GM19438 (cell line): ENCODE results near the gene MDP1.
A peak's percentile ranks its signal among the peaks of the same experiment; 100 is the strongest.
"Not testable (repeated sequence)": the region's sequence is repeated elsewhere in the genome, so short reads cannot be mapped to it uniquely, and the experiment has no call there.

Experiments
- ATAC-seq: cut with Tn5 transposase; IDR thresholded peaks from one replicate; pipeline ENCODE4 v1.9.1; 2021; ENCODE audit warnings: low read depth; ENCODE audit not compliant: unreplicated experiment

MDP1 gene

DNA sequence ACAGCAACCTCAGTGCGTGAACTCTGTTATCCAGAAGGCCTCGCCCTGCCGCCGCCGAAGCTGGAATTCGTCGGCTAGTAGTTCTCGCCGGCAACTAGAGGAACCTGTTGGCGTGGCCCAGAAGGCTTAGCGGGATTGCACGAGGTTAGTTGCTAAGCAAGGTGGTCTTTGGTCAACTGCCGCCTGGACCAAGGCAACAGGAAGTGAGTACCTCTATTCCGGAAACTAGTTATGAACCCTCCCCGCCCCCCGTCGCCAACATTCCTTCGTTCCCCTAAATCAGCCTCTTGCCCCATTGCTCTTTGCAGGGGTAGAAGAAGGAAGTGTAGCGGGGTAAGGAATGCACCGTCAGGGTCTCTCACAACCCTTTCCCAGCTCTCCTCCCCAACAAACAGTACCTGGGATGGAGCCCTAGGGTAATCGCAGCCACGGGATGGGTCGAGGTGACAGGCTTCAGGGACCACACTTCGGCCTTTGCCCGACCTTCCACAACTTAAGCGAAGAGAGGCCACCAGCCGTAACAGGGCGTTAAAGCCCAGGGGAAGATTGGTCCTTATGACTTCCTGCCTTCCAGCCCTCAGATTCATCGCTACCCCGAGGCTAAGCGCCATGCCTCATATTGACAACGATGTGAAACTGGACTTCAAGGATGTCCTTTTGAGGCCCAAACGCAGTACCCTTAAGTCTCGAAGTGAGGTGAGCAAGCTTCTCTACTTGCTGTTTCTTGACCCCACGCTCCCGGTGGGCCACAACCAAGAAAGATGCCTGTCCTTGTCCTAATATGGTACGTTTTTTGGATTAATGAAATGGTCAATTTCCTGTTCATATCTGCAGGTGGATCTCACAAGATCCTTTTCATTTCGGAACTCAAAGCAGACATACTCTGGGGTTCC is 17.0 kb upstream of the MDP1 start, which contains the start of gene GMPR2:
TSS of gene GMPR2 (plus strand) at position 285 of the 893 bp plus-strand sequence. CDS start at position 610, 325 bp downstream.
- peak; percentile 48 for ATAC-seq

DNA sequence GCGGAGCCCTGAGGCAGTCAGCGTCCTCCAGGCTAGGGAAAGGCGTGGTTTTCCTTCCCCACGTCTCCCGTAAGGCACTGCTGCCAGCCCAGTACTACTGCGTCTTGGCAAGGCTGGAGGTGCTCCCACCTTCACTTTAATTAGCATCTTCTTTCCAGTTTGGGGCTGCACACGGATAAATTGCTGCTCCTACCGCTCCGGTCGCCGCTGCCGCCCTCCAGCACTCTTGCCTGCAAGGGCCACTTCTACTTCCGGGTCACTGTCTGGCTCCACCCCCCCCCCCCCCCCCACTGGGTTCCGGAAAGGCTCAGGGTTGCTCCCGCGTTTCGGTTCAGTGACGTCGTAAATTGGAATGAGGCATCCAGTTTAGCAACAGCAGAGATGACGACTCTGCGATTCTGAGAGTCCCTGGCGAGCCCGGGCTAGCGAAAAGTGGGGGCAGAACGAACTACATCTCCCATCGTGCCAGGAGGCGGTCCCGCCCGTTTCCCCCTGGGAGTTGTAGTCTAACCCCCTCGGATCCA is 16.3 kb upstream of the MDP1 start, which contains the start of gene NEDD8:
TSS of gene NEDD8 (minus strand) at position 247 of the 524 bp plus-strand sequence. CDS start at position 147, 100 bp downstream.
- peak; percentile 76 for ATAC-seq

DNA sequence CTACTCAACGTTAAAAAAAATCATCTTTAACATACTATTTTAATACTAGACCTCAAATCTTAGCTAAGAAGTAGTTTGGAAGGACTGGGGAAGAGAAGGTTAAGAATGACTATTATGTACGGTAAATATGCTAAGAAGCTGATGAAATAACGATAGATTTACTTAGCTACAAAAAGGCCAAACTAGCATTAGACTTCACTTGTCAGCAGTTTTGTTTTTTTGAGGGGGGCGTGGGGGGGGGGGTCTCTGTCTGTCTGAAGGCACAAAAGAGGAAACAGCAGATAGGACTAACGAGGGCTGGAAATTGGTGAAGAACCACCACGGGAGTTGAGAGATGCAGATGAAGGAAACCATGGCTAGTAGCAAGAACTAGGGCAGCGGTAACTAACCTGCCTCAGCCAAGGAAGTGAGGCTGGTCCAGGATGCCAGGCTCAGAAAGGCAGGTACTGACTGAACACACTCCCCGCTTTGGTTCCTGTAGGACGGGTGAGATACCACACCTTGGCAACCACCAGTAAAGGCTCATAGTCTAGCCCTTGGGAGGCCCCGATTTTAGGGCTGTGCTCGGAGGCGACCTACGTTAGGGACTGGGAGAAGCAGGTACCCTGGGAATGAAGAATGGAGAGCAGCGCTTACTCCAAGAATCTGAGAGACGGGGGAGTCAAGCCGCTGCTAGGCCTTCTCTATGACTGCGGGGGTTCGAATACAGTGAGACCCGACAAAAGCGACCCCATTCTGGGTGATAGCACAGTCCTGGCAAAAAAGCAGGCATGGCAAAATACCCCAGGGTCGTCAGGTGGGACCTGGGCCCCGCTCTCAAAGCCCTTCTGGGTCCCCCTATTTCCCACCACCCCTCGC is 15.6 kb upstream of the MDP1 start:
- ATAC-seq, result peak; percentile 13

DNA sequence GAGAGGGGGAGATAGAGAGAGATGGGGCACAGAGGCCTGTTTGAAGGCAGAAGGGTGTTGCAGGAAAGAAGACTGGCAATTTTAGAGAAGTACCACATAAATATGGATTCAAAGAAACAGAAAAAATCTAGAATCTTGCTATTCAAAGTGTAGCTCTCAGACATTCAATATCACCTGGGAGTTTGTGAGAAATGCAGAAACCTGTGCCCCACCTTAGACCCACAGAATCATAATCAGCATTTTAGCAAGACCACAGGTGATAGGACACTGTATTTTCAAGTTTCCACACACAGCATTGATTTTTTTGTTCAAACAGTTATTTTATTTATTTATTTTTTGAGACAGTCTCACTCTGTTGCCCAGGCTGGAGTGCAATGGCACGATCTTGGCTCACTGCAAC is 13.0 kb upstream of the MDP1 start:
- ATAC-seq, result no peak

DNA sequence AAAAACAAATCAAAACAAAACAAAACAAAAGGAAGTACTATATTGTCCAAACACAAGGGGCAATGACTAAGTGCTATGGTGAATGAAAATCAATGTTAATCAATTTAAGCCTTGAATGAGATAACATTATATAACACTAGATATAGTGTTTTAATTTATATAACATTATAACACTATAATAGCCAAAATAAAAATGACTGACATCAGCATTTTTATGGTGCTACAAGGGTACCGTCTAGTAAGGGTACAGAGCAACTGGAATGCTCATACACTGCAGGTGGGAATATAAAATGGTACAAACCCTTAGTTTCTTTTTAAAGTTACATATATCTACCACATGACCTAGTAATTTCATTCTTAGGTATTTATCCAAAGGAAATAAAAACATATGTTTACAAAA is 10.6 kb upstream of the MDP1 start:
- ATAC-seq, result no peak

DNA sequence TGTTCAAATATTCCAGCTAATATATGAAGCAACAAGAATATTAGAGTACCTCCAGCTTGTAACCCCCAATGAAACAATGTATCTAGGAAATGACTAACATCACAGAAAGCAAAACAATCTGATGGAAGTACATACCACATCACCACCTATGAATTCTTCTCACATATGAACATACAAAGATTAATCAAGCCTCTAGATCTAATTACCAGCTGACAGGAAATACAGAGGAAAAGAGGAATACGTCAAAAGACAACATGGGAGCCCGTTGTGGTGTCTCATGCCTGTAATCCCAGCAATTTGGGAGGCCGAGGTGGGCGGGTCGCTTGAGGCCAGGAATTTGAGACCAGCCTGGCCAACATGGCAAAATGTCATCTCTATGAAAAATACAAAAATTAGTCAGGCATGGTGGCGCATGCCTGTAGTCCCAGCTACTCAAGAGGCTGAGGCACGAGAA is 8.8 kb upstream of the MDP1 start:
- ATAC-seq, result no peak

DNA sequence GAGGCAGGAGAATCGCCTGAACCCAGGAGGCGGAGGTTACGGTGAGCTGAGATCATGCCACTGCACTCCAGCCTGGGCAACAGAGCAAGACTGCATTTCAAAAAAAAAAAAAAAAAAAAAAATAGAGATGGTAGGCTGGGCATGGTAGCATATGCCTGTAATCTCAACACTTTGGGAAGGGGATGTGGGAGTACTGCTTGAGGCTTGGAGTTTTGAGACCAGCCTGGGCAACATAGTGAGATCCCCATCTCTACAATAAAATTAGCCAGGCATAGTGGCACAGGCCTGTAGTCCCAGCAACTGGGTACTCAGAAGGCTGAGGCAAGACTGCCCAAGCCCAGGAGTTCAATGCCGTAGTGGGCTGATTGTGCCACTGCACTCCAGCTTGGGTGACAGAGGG is 7.1 kb upstream of the MDP1 start:
- not testable (repeated sequence) for ATAC-seq

DNA sequence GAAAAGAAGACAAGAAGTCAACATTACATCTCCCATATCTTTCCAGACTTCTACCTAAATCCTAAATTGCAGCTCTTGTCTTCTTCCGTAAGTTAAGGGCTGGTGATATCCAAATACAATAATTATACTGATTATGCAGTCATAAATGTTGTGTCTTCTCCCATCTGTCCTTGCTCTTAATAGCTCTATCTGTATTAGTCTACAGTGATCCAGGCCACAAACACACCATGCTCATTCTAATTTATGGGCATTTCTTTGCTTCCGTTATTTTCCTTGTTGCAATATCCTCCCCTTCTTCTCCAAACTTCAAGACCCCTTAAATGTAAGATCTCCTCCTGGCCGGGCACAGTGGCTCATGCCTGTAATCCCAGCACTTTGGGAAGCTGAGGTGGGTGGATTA is 3.7 kb upstream of the MDP1 start:
- ATAC-seq, result no peak

DNA sequence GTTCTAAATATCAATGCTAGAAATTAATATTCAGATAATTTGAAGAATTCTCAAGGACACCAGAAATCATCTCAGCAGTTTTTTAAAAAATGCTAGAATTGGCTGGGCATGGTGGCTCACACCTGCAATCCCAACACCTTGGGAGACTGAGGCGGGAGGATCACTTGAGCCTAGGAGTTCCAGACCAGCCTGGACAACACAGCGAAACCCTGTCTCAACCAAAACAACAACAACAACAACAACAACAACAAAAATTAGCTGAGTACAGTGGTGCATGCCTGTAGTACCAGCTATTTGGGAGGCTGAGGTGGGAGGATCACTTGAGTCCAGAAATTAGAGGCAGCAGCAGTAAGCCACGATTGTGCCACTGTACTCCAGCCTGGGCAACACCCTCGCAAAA is 3.2 kb upstream of the MDP1 start:
- no peak for ATAC-seq

DNA sequence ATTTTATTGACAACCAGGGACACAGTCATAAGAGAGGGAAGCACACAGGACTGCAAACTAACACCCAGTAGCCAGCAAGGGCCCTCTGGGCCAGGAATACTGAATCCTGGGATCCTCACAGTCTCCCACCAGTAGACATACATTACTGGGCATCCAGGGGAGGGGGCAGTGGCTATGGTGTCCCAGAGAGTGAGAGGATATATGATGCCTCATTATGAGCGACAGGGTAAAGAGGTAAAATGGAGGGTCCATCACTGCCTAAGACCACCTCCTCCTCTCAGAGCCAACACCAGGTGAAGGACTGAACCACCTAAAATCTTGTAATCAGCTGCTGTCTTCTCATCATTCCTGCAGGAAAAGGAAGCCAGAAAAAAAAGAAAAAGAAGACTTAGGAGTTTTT is 1.0 kb upstream of the MDP1 start:
- ATAC-seq, result not testable (repeated sequence)

DNA sequence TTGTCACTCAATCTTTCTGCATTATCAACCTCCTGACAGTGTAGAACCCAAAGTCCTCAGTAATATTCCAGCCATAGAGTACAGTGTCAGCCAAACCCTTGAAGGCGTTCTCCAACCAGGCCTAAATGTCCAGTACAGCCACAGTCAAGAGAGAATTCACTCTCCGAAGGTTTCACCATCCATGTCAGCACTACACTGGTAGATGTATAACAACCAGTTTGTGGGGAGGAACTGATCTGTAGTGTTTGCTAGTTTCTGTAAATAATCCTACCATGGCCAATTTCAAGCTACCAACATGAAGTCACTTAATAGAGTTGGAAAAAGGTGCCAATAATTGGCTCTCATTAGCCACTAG is 456 bp upstream of the MDP1 start:
- ATAC-seq, result no peak

DNA sequence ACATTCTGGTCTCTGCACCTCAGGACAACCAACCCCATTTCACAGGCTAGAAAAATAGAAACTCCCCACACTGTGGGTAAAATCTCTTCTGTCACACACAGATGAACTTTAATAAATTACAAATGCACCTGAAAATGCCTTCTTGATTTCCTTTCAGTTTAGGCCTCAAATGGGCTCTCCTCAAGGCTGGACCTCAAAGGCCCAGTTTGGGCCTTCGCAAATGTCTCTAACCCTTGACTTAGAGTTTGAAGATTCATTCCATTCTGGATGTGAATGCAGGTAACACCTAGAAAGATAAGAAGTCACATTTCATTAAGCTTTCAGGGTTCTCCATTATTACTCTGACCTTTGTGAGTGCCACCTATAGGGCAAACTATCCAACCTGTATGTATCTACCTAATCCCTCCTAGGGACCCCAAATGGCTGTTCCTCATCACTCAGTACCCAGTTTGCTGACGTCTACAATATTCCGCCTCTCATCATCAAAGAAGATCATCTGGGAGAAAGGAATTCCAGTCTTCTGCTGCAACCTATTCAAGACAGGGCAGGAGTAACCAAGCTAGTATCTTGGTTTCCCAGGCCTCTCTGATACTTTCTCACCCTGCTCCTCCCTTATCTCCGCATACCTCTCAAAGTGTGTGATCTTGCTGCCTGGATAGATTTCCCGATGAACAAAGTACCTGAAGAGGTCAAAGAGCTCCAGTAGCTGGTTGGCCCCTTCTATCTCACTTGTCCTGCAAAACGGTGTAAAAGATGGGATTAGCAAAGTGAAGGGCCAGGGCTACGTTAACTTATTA is 1.8 kb downstream of the MDP1 start:
- no peak for ATAC-seq

DNA sequence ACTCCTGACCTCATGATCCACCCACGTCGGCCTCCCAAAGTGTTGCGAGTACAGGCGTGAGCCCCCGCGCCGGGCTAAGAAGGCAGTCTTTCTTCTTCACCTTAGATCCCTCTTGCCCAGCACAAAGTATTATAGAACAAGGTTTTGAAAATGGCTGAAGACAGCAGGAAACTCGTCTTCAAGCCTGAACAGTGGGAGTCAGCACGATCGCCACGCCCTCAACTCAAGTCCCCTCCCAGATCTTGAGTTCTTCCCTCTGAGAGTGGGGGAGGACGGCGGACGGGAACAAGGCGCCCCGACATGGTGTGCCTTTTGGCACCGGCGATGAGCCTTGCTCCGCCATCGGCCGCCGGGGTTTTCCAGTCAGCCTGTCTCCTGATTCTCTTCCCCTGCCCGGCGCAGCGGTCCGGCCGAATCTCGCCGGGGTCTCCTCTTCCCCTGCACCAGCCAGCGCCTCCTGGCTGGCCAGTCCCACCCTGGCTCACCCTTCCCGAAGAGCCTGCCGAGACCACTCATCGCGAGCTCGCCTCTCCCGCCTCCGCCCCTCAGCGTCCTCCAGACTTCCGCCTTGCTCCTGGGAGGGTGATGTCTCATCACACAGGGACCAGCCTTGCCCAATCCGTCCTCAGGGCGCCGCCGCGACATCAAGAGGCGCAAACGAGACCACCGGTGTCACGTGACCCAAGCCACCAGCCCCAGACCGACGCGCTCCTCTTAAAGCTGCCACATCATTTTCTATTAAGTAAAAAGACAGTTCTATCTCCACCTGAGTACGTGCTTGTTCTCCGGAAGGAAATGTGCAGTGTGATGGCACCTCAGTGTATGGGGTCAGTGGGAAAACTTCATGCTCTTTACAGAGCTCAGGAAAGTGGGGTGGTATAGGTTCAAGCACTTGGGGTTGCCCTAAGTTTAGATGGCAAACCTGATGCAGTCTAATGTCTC is 2.7 kb downstream of the MDP1 start, which contains the start of gene CHMP4A:
TSS of gene CHMP4A (minus strand) at position 565 of the 942 bp plus-strand sequence. CDS start at position 516, 49 bp downstream.
- peak; percentile 76 for ATAC-seq

DNA sequence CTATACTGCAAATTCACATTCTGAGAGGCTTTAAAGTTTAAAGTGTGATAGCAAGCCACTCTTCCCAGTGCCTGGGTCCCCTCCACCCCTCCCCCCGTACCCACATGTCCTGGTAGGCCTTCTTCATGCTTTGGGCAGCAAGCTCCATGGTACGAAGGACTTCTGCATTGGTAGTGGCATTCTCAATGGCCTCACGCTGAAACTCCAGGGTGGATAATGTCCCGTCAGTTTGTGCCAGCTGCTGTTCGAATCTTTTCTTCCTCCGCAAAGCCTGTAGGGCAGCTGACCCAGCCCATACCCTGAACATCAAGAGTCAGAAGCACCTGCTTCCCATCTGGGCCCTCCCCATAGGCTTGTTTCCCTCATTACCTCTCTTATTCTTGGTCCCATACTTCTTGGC is 4.6 kb downstream of the MDP1 start:
- ATAC-seq, result no peak

DNA sequence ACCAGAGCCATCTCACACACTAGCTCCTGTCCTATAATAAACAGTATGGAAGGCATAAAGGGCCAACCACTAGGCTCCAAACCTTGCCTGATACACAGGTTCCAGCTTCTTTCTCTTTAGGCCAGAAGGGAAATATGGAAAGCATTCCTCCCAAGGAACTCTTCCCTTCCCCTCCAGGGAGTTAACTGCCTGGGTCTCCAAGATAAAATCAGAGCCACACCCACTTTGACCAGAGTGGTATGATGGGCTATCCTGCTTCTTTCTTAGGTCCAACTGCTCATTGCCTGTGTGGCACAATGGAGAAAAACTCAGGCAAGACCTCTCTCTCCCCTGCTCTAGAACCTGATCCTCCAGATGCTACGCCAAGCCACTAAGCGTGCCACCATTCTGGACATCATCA is 8.2 kb downstream of the MDP1 start:
- no peak for ATAC-seq

DNA sequence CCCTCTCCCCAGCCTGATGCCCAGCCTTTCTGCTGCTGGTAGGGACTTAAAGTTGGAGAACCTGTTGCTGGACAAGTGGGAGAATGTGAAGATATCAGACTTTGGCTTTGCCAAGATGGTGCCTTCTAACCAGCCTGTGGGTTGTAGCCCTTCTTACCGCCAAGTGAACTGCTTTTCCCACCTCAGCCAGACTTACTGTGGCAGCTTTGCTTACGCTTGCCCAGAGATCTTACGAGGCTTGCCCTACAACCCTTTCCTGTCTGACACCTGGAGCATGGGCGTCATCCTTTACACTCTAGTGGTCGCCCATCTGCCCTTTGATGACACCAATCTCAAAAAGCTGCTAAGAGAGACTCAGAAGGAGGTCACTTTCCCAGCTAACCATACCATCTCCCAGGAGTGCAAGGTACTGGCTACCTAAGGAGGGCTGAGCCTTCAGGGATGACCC is 8.7 kb downstream of the MDP1 start:
- ATAC-seq, result no peak

DNA sequence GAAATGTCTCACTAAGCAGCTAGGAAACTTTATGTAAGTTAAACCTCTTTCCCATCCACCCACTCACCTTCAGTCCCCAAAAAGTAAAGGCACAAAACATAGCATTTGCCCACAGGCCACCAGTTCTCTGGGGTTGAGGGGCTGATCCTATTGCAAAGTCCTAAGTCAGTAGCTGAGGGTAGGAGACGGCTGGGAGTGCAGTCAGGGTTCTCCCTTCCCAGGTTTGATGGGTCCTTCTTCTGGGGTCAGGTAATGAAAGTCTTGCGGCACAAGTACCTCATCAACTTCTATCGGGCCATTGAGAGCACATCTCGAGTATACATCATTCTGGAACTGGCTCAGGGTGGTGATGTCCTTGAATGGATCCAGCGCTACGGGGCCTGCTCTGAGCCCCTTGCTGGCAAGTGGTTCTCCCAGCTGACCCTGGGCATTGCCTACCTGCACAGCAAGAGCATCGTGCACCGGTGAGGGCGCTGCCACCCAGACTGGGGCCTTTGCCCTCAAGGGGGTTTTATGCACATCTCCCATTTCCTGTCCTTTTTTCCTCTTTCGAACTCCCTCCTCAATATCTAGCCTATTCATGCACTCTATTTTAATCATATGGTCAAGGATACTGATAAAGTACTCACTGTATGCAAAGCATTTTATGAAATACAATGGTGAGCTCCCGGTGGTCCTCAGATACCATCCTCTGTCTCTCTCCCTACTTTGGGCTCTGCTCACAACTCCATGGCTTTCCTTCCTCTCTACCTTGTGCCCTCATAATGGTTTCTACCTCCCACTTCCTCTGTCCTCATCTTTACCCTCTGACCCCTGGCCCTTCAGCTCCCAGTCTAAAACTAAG is 9.4 kb downstream of the MDP1 start:
- ATAC-seq, result no peak
